Fibroblast of the conjunctiva (primary cell): Measurements from ENCODE around the gene POC1A.

Source experiments
- DNase-seq: peaks from one replicate; pipeline ENCODE4 v3.0.0-alpha.2; 2010; ENCODE audit warnings: low read depth

POC1A gene

GRCh38 chr3:52126500-52126899 is 27.7 kb downstream of the POC1A start:
- no peak for DNase-seq

GRCh38 chr3:52126036-52126435 is 28.2 kb downstream of the POC1A start:
- DNase-seq: no peak

GRCh38 chr3:52124766-52125165 is 29.5 kb downstream of the POC1A start:
- DNase-seq: no peak

- DNase-seq: no peak
Measured at GRCh38 chr3:52124126-52124525, 30.1 kb downstream of the POC1A start.

- peak; percentile 30 for DNase-seq
Measured at GRCh38 chr3:52123106-52123725, 31.0 kb downstream of the POC1A start.

- no peak for DNase-seq
Measured at GRCh38 chr3:52122491-52122890, 31.7 kb downstream of the POC1A start.

GRCh38 chr3:52121813-52122212 is 32.4 kb downstream of the POC1A start:
- no peak for DNase-seq

- no peak for DNase-seq
Measured at GRCh38 chr3:52121464-52121805, 32.8 kb downstream of the POC1A start.

GRCh38 chr3:52120556-52121463 is 33.4 kb downstream of the POC1A start:
- DNase-seq: no peak

GRCh38 chr3:52119826-52120225 is 34.4 kb downstream of the POC1A start:
- DNase-seq: no peak

- no peak for DNase-seq
Measured at GRCh38 chr3:52119099-52119498, 35.1 kb downstream of the POC1A start.

- no peak for DNase-seq
Measured at GRCh38 chr3:52118156-52118875, 35.9 kb downstream of the POC1A start.

GRCh38 chr3:52117537-52117936 is 36.7 kb downstream of the POC1A start:
- no peak for DNase-seq

GRCh38 chr3:52112056-52112455 is 42.2 kb downstream of the POC1A start:
- DNase-seq: no peak

GRCh38 chr3:52110502-52110901 is 43.7 kb downstream of the POC1A start:
- DNase-seq: no peak

GRCh38 chr3:52109611-52110301 is 44.5 kb downstream of the POC1A start:
- no peak for DNase-seq

GRCh38 chr3:52108302-52109232 is 45.7 kb downstream of the POC1A start:
- no peak for DNase-seq

- DNase-seq: no peak
Measured at GRCh38 chr3:52106951-52107611, 47.1 kb downstream of the POC1A start.

GRCh38 chr3:52104684-52105640 is 49.3 kb downstream of the POC1A start:
- no peak for DNase-seq
